Neural cell (in vitro differentiated cells): ENCODE measurements around the gene PTPRD.

Experiments
- EP300 ChIP-seq: fragments of 450-650 bp; conservative IDR thresholded peaks from 2 replicates; pipeline ENCODE4 v1.6.1; 2014; ENCODE audit warnings: antibody characterized with exemption, mild to moderate bottlenecking, moderate library complexity; ENCODE audit not compliant: poor library complexity, severe bottlenecking
- EZH2 ChIP-seq: fragments of 200-600, 300-800 bp; shearing (Covaris generic), sonication (generic); IDR thresholded peaks from 2 replicates; pipeline ENCODE4 v1.6.1; 2014; ENCODE audit warnings: antibody characterized with exemption, low read length, borderline replicate concordance, mild to moderate bottlenecking; ENCODE audit not compliant: insufficient read depth, poor library complexity, severe bottlenecking
- RAD21 ChIP-seq: fragments of 450-650 bp; conservative IDR thresholded peaks from 2 replicates; pipeline ENCODE4 v1.6.1; 2014; ENCODE audit warnings: antibody characterized with exemption, mild to moderate bottlenecking, moderate library complexity
- TAF1 ChIP-seq: IDR thresholded peaks from 2 replicates; pipeline ENCODE4 v1.6.1; 2012; ENCODE audit warnings: low read depth
- TF ChIP-seq, protein P1 (sequence below): fragments of 450-650 bp; IDR thresholded peaks from 2 replicates; pipeline ENCODE4 v1.5.1; 2014; ENCODE audit warnings: antibody characterized with exemption, mild to moderate bottlenecking, moderate library complexity; ENCODE audit not compliant: poor library complexity, severe bottlenecking
- TF ChIP-seq, protein P2 (sequence below): IDR thresholded peaks from 2 replicates; pipeline ENCODE4 v1.6.1; 2012; ENCODE audit warnings: borderline replicate concordance

DNA sequence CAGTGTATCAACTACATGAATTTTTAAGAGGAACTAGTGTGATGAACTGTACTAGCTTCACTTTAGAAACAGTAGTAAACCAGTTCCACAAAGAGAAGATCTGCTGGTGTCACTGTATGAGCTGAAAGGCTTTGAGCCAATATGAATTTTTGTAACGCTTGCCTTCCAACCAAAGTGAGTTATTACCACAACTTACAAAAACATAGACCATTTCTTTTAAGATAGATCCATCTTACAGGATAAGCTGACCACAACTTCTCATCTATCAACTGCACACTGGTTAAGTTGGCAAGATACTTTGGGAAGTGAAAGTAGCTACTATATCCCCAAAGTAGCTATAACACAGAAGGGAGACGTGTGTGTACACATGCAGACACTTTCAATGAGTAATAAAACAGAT is 1963.6 kb downstream of the PTPRD start:
- TF ChIP-seq, protein P1, sequence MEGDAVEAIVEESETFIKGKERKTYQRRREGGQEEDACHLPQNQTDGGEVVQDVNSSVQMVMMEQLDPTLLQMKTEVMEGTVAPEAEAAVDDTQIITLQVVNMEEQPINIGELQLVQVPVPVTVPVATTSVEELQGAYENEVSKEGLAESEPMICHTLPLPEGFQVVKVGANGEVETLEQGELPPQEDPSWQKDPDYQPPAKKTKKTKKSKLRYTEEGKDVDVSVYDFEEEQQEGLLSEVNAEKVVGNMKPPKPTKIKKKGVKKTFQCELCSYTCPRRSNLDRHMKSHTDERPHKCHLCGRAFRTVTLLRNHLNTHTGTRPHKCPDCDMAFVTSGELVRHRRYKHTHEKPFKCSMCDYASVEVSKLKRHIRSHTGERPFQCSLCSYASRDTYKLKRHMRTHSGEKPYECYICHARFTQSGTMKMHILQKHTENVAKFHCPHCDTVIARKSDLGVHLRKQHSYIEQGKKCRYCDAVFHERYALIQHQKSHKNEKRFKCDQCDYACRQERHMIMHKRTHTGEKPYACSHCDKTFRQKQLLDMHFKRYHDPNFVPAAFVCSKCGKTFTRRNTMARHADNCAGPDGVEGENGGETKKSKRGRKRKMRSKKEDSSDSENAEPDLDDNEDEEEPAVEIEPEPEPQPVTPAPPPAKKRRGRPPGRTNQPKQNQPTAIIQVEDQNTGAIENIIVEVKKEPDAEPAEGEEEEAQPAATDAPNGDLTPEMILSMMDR, result no peak
- TF ChIP-seq EP300 (no peak), TAF1 (no peak), RAD21 (no peak), EZH2 (no peak)
- TF ChIP-seq, protein P2, sequence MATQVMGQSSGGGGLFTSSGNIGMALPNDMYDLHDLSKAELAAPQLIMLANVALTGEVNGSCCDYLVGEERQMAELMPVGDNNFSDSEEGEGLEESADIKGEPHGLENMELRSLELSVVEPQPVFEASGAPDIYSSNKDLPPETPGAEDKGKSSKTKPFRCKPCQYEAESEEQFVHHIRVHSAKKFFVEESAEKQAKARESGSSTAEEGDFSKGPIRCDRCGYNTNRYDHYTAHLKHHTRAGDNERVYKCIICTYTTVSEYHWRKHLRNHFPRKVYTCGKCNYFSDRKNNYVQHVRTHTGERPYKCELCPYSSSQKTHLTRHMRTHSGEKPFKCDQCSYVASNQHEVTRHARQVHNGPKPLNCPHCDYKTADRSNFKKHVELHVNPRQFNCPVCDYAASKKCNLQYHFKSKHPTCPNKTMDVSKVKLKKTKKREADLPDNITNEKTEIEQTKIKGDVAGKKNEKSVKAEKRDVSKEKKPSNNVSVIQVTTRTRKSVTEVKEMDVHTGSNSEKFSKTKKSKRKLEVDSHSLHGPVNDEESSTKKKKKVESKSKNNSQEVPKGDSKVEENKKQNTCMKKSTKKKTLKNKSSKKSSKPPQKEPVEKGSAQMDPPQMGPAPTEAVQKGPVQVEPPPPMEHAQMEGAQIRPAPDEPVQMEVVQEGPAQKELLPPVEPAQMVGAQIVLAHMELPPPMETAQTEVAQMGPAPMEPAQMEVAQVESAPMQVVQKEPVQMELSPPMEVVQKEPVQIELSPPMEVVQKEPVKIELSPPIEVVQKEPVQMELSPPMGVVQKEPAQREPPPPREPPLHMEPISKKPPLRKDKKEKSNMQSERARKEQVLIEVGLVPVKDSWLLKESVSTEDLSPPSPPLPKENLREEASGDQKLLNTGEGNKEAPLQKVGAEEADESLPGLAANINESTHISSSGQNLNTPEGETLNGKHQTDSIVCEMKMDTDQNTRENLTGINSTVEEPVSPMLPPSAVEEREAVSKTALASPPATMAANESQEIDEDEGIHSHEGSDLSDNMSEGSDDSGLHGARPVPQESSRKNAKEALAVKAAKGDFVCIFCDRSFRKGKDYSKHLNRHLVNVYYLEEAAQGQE, result no peak
